H1 (cell line): ENCODE data around the gene SNX13. TPM values are rescaled to one million over a fixed set of nuclear protein-coding genes. Genes with fewer than 3 reads are reported as not detected.

Experiments
- CTCF ChIA-PET: fragments of 300-600 bp; sonication (Branson Sonifier 250); formaldehyde crosslinking; loops from one replicate; lab custom pipeline; 2021; ENCODE audit not compliant: partially characterized antibody; lab: Charles Lee
- POLR2A ChIA-PET: fragments of 300-600 bp; sonication (Branson Sonifier 250); formaldehyde crosslinking; loops from one replicate; lab custom pipeline; 2021; ENCODE audit warnings: inconsistent platforms; ENCODE audit not compliant: partially characterized antibody; lab: Charles Lee
- DNase-seq, 2 experiments: peaks; one replicate each; pipeline versions ENCODE4 v3.0.0 to v3.0.0-alpha.2; 2010 to 2022; ENCODE audit warnings: low spot score in 2 of 2, low read depth in 1 of 2, mixed read lengths in 1 of 2
- FAIRE-seq: peaks from 2 replicates; lab custom pipeline; 2011; peaks lifted over from hg19 to GRCh38; lab: Jason Lieb, UNC
- H2AFZ ChIP-seq: 2 replicates; pipeline ENCODE4 v1.8.1; 2012; ENCODE audit warnings: low read length, inconsistent platforms
- H2AK5ac ChIP-seq: 2 replicates; pipeline ENCODE4 v1.6.1; 2013; ENCODE audit warnings: low read depth, low read length
- H2BK120ac ChIP-seq: replicated peaks from 2 replicates; pipeline ENCODE3; 2013; ENCODE audit warnings: low read depth, low read length, inconsistent platforms
- H2BK12ac ChIP-seq: 2 replicates; pipeline ENCODE4 v1.6.1; 2013; ENCODE audit warnings: low read depth, low read length
- H2BK15ac ChIP-seq: 2 replicates; pipeline ENCODE4 v1.6.1; 2013; ENCODE audit warnings: low read length
- H2BK20ac ChIP-seq: 2 replicates; pipeline ENCODE4 v1.6.1; 2013; ENCODE audit warnings: low read length
- H2BK5ac ChIP-seq: 2 replicates; pipeline ENCODE4 v1.6.1; 2013; ENCODE audit warnings: low read depth, low read length
- H3K14ac ChIP-seq: 2 replicates; pipeline ENCODE4 v1.6.1; 2013; ENCODE audit warnings: inconsistent platforms; ENCODE audit not compliant: insufficient read length
- H3K18ac ChIP-seq: 2 replicates; pipeline ENCODE4 v1.6.1; 2013; ENCODE audit warnings: low read length; ENCODE audit errors: extremely low read depth
- H3K23ac ChIP-seq: 2 replicates; pipeline ENCODE4 v1.6.1; 2013; ENCODE audit warnings: inconsistent platforms; ENCODE audit not compliant: insufficient read length
- H3K23me2 ChIP-seq: 2 replicates; pipeline ENCODE4 v1.6.1; 2013; ENCODE audit warnings: low read depth, low read length
- H3K27ac ChIP-seq: 2 replicates; pipeline ENCODE4 v1.6.1; 2011; ENCODE audit warnings: low read depth, low read length, inconsistent platforms
- H3K27me3 ChIP-seq, 4 experiments: replicated peaks in 1 of 4; 1 replicate in 1 of 4; 2 replicates in 3 of 4; pipeline versions ENCODE4 v1.6.1 to v1.8.1; 2011 to 2013; ENCODE audit warnings: low read length in 3 of 4, mild to moderate bottlenecking in 3 of 4, inconsistent platforms in 2 of 4, mixed read lengths in 2 of 4, moderate library complexity in 1 of 4; ENCODE audit not compliant: control insufficient read depth in 3 of 4, insufficient read depth in 3 of 4; ENCODE audit errors: extremely low read depth in 1 of 4
- H3K36me3 ChIP-seq, 4 experiments: 2 replicates each; pipeline versions ENCODE4 v1.6.1 to v1.8.1; 2011 to 2013; ENCODE audit warnings: mild to moderate bottlenecking in 4 of 4, low read length in 3 of 4, moderate library complexity in 2 of 4, control low read depth in 1 of 4, inconsistent platforms in 1 of 4; ENCODE audit not compliant: insufficient read depth in 4 of 4, control insufficient read depth in 2 of 4
- H3K4ac ChIP-seq: replicated peaks from 2 replicates; pipeline ENCODE3; 2013; ENCODE audit warnings: low read length, low read depth, mixed read lengths, inconsistent platforms; ENCODE audit not compliant: insufficient read length
- H3K4me1 ChIP-seq, 4 experiments: replicated peaks in 1 of 4; 1 replicate in 1 of 4; 2 replicates in 3 of 4; pipeline versions ENCODE4 v1.6.1 to v1.8.1; 2011 to 2013; ENCODE audit warnings: low read length in 3 of 4, inconsistent platforms in 2 of 4, mixed read lengths in 1 of 4; ENCODE audit not compliant: insufficient read depth in 4 of 4, control insufficient read depth in 3 of 4
- H3K4me2 ChIP-seq, 2 experiments: 2 replicates each; pipeline versions ENCODE4 v1.6.1 to v1.8.1; 2011 to 2013; ENCODE audit warnings: low read depth in 2 of 2, low read length in 2 of 2, control low read depth in 1 of 2, inconsistent platforms in 1 of 2, mild to moderate bottlenecking in 1 of 2; ENCODE audit not compliant: insufficient read depth in 1 of 2
- H3K4me3 ChIP-seq, 4 experiments: fragments of 200-600, 300-600 bp in 1 of 4; sonication (generic), shearing (Covaris generic), sonication (Bioruptor Twin) in 1 of 4; 2 replicates each; pipeline versions ENCODE4 v1.5.1 to v1.8.1; 2011 to 2016; ENCODE audit warnings: low read length in 4 of 4, low read depth in 3 of 4, control low read depth in 2 of 4, inconsistent platforms in 2 of 4, mild to moderate bottlenecking in 2 of 4, mixed read lengths in 1 of 4, moderate library complexity in 1 of 4; ENCODE audit not compliant: insufficient read depth in 2 of 4; ENCODE audit errors: extremely low read depth in 1 of 4
- H3K56ac ChIP-seq: replicated peaks from 2 replicates; pipeline ENCODE3; 2013; ENCODE audit warnings: low read depth, mild to moderate bottlenecking, mixed read lengths, low read length, inconsistent platforms; ENCODE audit not compliant: insufficient read length
- H3K79me1 ChIP-seq: 2 replicates; pipeline ENCODE4 v1.6.1; 2013; ENCODE audit warnings: low read depth, low read length, control low read depth
- H3K79me2 ChIP-seq, 2 experiments: 2 replicates each; pipeline versions ENCODE4 v1.6.1 to v1.8.1; 2012 to 2013; ENCODE audit warnings: low read length in 2 of 2, mild to moderate bottlenecking in 2 of 2, inconsistent platforms in 1 of 2; ENCODE audit not compliant: insufficient read depth in 2 of 2, control insufficient read depth in 1 of 2
- H3K9ac ChIP-seq, 4 experiments: replicated peaks in 1 of 4; 1 replicate in 1 of 4; 2 replicates in 3 of 4; pipeline versions ENCODE4 v1.6.1 to v1.8.1; 2011 to 2013; ENCODE audit warnings: low read depth in 3 of 4, low read length in 3 of 4, control low read depth in 2 of 4, mild to moderate bottlenecking in 2 of 4, moderate library complexity in 2 of 4, inconsistent platforms in 1 of 4; ENCODE audit errors: extremely low read depth in 1 of 4
- H3K9me3 ChIP-seq, 2 experiments: 2 replicates each; pipeline versions ENCODE4 v1.6.1 to v1.8.1; 2012 to 2013; ENCODE audit warnings: mild to moderate bottlenecking in 2 of 2, moderate library complexity in 2 of 2, control low read depth in 1 of 2, inconsistent platforms in 1 of 2, low read depth in 1 of 2, low read length in 1 of 2, mixed read lengths in 1 of 2; ENCODE audit not compliant: insufficient read depth in 2 of 2
- H4K20me1 ChIP-seq, 2 experiments: replicated peaks in 1 of 2; 2 replicates each; pipeline versions ENCODE3 to v1.8.1; 2011 to 2013; ENCODE audit warnings: inconsistent platforms in 2 of 2, low read length in 2 of 2, mild to moderate bottlenecking in 1 of 2; ENCODE audit not compliant: insufficient read depth in 2 of 2, control insufficient read depth in 1 of 2
- H4K5ac ChIP-seq: 2 replicates; pipeline ENCODE4 v1.6.1; 2013; ENCODE audit warnings: low read length, low read depth, mixed read lengths, inconsistent platforms; ENCODE audit not compliant: insufficient read length
- H4K8ac ChIP-seq: 2 replicates; pipeline ENCODE4 v1.8.0; 2013; ENCODE audit warnings: mild to moderate bottlenecking, moderate library complexity, low read length, inconsistent platforms; ENCODE audit not compliant: insufficient read depth; ENCODE audit errors: extremely low read depth
- H4K91ac ChIP-seq: replicated peaks from 2 replicates; pipeline ENCODE3; 2013; ENCODE audit warnings: low read length, mixed read lengths, inconsistent platforms; ENCODE audit not compliant: insufficient read length
- RFX5 ChIP-seq: IDR thresholded peaks from 2 replicates; pipeline ENCODE4 v1.6.1; 2011; ENCODE audit warnings: low read depth, low read length, improper control_type of control experiment, borderline replicate concordance
- SIN3A ChIP-seq, 2 experiments: IDR thresholded peaks in 1 of 2; conservative IDR thresholded peaks in 1 of 2; 2 replicates each; pipeline ENCODE4 v1.6.1; 2011 to 2012; ENCODE audit warnings: low read length in 2 of 2, improper control_type of control experiment in 1 of 2, low read depth in 1 of 2, mild to moderate bottlenecking in 1 of 2
- WGBS, 2 experiments: shearing (Covaris generic) in 1 of 2; methylation state at CpG; one replicate each; pipeline versions ENCODE4 v1.1.6 to v1.1.7; 2013 to 2015; ENCODE audit warnings: low lambda C conversion rate in 2 of 2, mixed read lengths in 2 of 2, inconsistent platforms in 1 of 2, low coverage in 1 of 2, missing lambda C conversion rate in 1 of 2; ENCODE audit not compliant: insufficient replicate concordance in 2 of 2, insufficient coverage in 1 of 2, insufficient read length in 1 of 2; ENCODE audit errors: extremely low coverage in 1 of 2, missing lambda C conversion rate in 1 of 2; 5-methylcytosine and 5-hydroxymethylcytosine counted together
- polyA plus RNA-seq, 7 experiments: library from polyadenylated mRNA; depleted of rRNA in 3 of 7; stranded (reverse) in 5 of 7; unstranded in 2 of 7; fragments of >200 nt in 5 of 7; fragments of 200-250 nt in 2 of 7; gene quantifications; 1 replicate in 5 of 7; 2 replicates in 1 of 7; 4 replicates in 1 of 7; pipeline versions ENCODE4 v1.2.1 to v1.2.3, GENCODE V29; 2011 to 2013; ENCODE audit warnings: missing spikeins in 2 of 7, mixed read lengths in 2 of 7
- total RNA-seq: library from RNA; stranded (reverse); fragmentation: NEBNext Ultra II Directional; extraction: Animal tissue kit (Norgen Biotek cat#: 25700); gene quantifications from 2 replicates; pipeline ENCODE4 v1.2.1, GENCODE V29; 2021

SNX13 gene
- total and polyA plus RNA-seq, 2 of the 8 experiments (the other 6 are each of a cell fraction or from before 2014, with no cell fraction given): 5.5 to 27.4 TPM

GRCh38 chr7:17746020-17746530, 194.2 kb downstream of the SNX13 start:
- 59% methylated on average over 2 of the region's 2 CpGs; no CpG with 5 or more reads in 1 of the 2 experiments for WGBS, 2 experiments
- no peaks in the 10 kb centered on the region for H3K9me3 ChIP-seq
- H2BK15ac ChIP-seq: no peak overlapping the region
- no peak overlapping the region for H4K8ac ChIP-seq
- no peak overlapping the region for H3K14ac ChIP-seq
- no peak overlapping the region for H2AK5ac ChIP-seq
- H3K9ac ChIP-seq: no peak overlapping the region
- no peaks in the 10 kb centered on the region for H3K79me2 ChIP-seq
- no peak overlapping the region for H3K27ac ChIP-seq
- CTCF ChIA-PET: interaction anchor here (1.0 kb wide), 1 partner anchor 40 kb away, joined by 4 read pairs; no protein-coding TSS in a partner anchor
- no peaks in the 10 kb centered on the region for H3K79me1 ChIP-seq
- no peak overlapping the region for H2BK5ac ChIP-seq
- no peak overlapping the region for H2BK120ac ChIP-seq
- H3K23ac ChIP-seq: no peak overlapping the region
- POLR2A ChIA-PET: no interaction called here
- H3K36me3 ChIP-seq: no peaks in the 10 kb centered on the region
- H2AFZ ChIP-seq: no peak overlapping the region
- no peak overlapping the region for H4K91ac ChIP-seq
- H3K4me2 ChIP-seq: no peak overlapping the region; a peak in 1 of 4 replicates
- TF ChIP-seq SIN3A (conservative IDR thresholded peaks at IDR 0.05 in 1 of 2, IDR thresholded peaks at IDR 0.05 in 1 of 2; ENCODE audit: low read depth in 1 of 2, low read length in 2 of 2): no peak
- TF ChIP-seq RFX5: no peak
- H4K5ac ChIP-seq: no peak overlapping the region
- H3K18ac ChIP-seq: no peak overlapping the region
- H4K20me1 ChIP-seq: no peaks in the 10 kb centered on the region
- H3K27me3 ChIP-seq: no peaks in the 10 kb centered on the region
- FAIRE-seq: no peak
- no peak overlapping the region for H3K56ac ChIP-seq
- H2BK12ac ChIP-seq: no peak overlapping the region
- no peak overlapping the region for H3K4me3 ChIP-seq
- H3K4me1 ChIP-seq: no peaks in the 10 kb centered on the region
- no peaks in the 10 kb centered on the region for H3K23me2 ChIP-seq
- H2BK20ac ChIP-seq: no peak overlapping the region
- no peak for DNase-seq
- no peak overlapping the region for H3K4ac ChIP-seq
